ENCODE results near the gene ILK. TPM values are rescaled to one million over a fixed set of nuclear protein-coding genes. Genes with fewer than 3 reads are reported as not detected.

The ILK gene
- total and polyA plus RNA-seq, 3 donors from 2014 or later = 79.1 to 122 (median 109) TPM

GRCh38 chr11:6640036-6640984 is 36.7 kb downstream of the ILK start:
- Histone ChIP-seq H3K36me3 (ENCODE audit: low read depth, missing control alignments) (no peaks in the 10 kb centered on the region), H3K27ac (no peak overlapping the region), H3K27me3 (no peaks in the 10 kb centered on the region), H3K9me3 (no peaks in the 10 kb centered on the region), H3K4me3 (no peak overlapping the region), H3K4me1 (peaks cover 5% of the 10 kb centered on the region)
- no peak for DNase-seq
- WGBS, 2 donors = 96 to 98% methylated on average over 31 to 36 of the region's 36 CpGs
- intact Hi-C loops (cut with DNase I; ENCODE audit: low total_unique reads) = no loop called here
- TF ChIP-seq, protein P1, sequence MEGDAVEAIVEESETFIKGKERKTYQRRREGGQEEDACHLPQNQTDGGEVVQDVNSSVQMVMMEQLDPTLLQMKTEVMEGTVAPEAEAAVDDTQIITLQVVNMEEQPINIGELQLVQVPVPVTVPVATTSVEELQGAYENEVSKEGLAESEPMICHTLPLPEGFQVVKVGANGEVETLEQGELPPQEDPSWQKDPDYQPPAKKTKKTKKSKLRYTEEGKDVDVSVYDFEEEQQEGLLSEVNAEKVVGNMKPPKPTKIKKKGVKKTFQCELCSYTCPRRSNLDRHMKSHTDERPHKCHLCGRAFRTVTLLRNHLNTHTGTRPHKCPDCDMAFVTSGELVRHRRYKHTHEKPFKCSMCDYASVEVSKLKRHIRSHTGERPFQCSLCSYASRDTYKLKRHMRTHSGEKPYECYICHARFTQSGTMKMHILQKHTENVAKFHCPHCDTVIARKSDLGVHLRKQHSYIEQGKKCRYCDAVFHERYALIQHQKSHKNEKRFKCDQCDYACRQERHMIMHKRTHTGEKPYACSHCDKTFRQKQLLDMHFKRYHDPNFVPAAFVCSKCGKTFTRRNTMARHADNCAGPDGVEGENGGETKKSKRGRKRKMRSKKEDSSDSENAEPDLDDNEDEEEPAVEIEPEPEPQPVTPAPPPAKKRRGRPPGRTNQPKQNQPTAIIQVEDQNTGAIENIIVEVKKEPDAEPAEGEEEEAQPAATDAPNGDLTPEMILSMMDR (IDR thresholded peaks at IDR 0.05) = no peak
- TF ChIP-seq POLR2A (IDR thresholded peaks at IDR 0.05) = no peak

- no peaks in the 10 kb centered on the region for H3K36me3 ChIP-seq (ENCODE audit: low read depth, missing control alignments)
- H3K27me3 ChIP-seq = no peaks in the 10 kb centered on the region
- H3K4me3 ChIP-seq = no peak overlapping the region
- WGBS, 2 donors = 97% methylated on average over 26 of the region's 26 CpGs; no CpG with 5 or more reads in 1 of the 2 donors
- no peaks in the 10 kb centered on the region for H3K4me1 ChIP-seq
- H3K27ac ChIP-seq = no peak overlapping the region
- TF ChIP-seq, protein P1 (IDR thresholded peaks at IDR 0.05) = no peak
- TF ChIP-seq POLR2A (IDR thresholded peaks at IDR 0.05) = no peak
- intact Hi-C loops (cut with DNase I; ENCODE audit: low total_unique reads) = no loop called here
- H3K9me3 ChIP-seq = no peaks in the 10 kb centered on the region
- DNase-seq = no peak
Observed at GRCh38 chr11:6640985-6641701, 37.6 kb downstream of the ILK start.

GRCh38 chr11:6642957-6643356 is 39.4 kb downstream of the ILK start:
- Histone ChIP-seq H3K27ac (no peak overlapping the region), H3K9me3 (no peaks in the 10 kb centered on the region), H3K4me1 (no peaks in the 10 kb centered on the region), H3K4me3 (no peak overlapping the region), H3K27me3 (no peaks in the 10 kb centered on the region), H3K36me3 (ENCODE audit: low read depth, missing control alignments) (no peaks in the 10 kb centered on the region)
- intact Hi-C loops (cut with DNase I; ENCODE audit: low total_unique reads) = no loop called here
- TF ChIP-seq POLR2A (IDR thresholded peaks at IDR 0.05) = no peak
- TF ChIP-seq, protein P1 (IDR thresholded peaks at IDR 0.05) = no peak
- no peak for DNase-seq
- WGBS, 2 donors = 89 to 94% methylated on average over 7 of the region's 7 CpGs

DNA sequence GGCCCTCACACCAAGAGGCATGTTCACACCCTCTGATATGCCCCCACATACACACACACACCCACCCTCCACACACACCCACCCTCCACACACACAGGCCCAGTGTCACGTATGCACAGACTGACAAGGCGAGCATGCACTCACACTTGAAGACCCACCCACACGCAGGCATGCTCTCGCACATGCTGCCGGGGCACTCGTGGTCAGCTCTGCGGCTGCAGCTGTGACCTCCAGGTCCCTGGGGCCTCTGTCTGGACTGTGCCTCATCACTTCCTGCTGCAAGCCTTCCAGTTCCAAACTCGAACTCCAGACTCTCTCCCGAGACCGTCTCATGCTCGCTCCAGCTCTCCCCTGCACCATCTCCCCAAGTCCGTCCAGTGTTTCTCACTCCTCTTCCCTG is 42.5 kb downstream of the ILK start:
- Histone ChIP-seq H3K36me3 (ENCODE audit: low read depth, missing control alignments) (no peaks in the 10 kb centered on the region), H3K9me3 (no peaks in the 10 kb centered on the region), H3K4me3 (no peak overlapping the region), H3K4me1 (no peaks in the 10 kb centered on the region), H3K27me3 (no peaks in the 10 kb centered on the region), H3K27ac (no peak overlapping the region)
- no peak for DNase-seq
- WGBS, 2 donors = 43 to 65% methylated on average over 12 of the region's 12 CpGs
- intact Hi-C loops (cut with DNase I; ENCODE audit: low total_unique reads) = no loop called here
- TF ChIP-seq, protein P1 (IDR thresholded peaks at IDR 0.05) = no peak

Data from testis (tissue), 3 donors.